Neutrophil (primary cell): ENCODE measurements around the gene SRSF4.

Experiments used
- H3K27ac ChIP-seq: fragments of 200-600 bp; sonication (generic); 2 replicates; pipeline ENCODE4 v1.5.1; 2016; ENCODE audit warnings: mild to moderate bottlenecking, moderate library complexity
- H3K27me3 ChIP-seq: fragments of 200-600 bp; sonication (generic); 2 replicates; pipeline ENCODE4 v1.6.0; 2016; ENCODE audit warnings: mild to moderate bottlenecking
- H3K36me3 ChIP-seq: fragments of 200-600 bp; sonication (generic); 2 replicates; pipeline ENCODE4 v1.5.1; 2017
- H3K4me1 ChIP-seq, 2 experiments: fragments of 200-600 bp in 1 of 2; sonication (generic) in 1 of 2; 1 replicate in 1 of 2; 2 replicates in 1 of 2; pipeline versions ENCODE4 v1.5.1 to v1.6.1; 2013 to 2016; ENCODE audit warnings: low read depth in 1 of 2, low read length in 1 of 2, mild to moderate bottlenecking in 1 of 2, moderate library complexity in 1 of 2; ENCODE audit not compliant: control insufficient read depth in 1 of 2, insufficient read depth in 1 of 2
- H3K4me3 ChIP-seq, 2 experiments: fragments of 200-600 bp in 1 of 2; sonication (generic) in 1 of 2; 1 replicate in 1 of 2; 2 replicates in 1 of 2; pipeline ENCODE4 v1.5.1; 2013 to 2016; ENCODE audit warnings: low read depth in 1 of 2, low read length in 1 of 2, mild to moderate bottlenecking in 1 of 2, moderate library complexity in 1 of 2
- H3K9me3 ChIP-seq: fragments of 200-600 bp; sonication (generic); 2 replicates; pipeline ENCODE4 v1.5.1; 2016
- CTCF ChIP-seq: fragments of 200-600 bp; sonication (generic); IDR thresholded peaks from 2 replicates; pipeline ENCODE4 v1.5.1; 2016; ENCODE audit warnings: antibody characterized with exemption

Gene SRSF4

GRCh38 chr1:29179641-29180184 lies 2.0 kb downstream of the SRSF4 start:
- no peaks in the 10 kb centered on the region for H3K27me3 ChIP-seq
- peak overlapping the region; percentile 76 to 100 for H3K4me3 ChIP-seq
- H3K9me3 ChIP-seq = no peaks in the 10 kb centered on the region
- peak overlapping the region; percentile 97 for H3K27ac ChIP-seq
- no peaks in the 10 kb centered on the region for H3K36me3 ChIP-seq
- peaks cover 50 to 54% of the 10 kb centered on the region in 2 experiments for H3K4me1 ChIP-seq
- no peak for TF ChIP-seq CTCF

DNA sequence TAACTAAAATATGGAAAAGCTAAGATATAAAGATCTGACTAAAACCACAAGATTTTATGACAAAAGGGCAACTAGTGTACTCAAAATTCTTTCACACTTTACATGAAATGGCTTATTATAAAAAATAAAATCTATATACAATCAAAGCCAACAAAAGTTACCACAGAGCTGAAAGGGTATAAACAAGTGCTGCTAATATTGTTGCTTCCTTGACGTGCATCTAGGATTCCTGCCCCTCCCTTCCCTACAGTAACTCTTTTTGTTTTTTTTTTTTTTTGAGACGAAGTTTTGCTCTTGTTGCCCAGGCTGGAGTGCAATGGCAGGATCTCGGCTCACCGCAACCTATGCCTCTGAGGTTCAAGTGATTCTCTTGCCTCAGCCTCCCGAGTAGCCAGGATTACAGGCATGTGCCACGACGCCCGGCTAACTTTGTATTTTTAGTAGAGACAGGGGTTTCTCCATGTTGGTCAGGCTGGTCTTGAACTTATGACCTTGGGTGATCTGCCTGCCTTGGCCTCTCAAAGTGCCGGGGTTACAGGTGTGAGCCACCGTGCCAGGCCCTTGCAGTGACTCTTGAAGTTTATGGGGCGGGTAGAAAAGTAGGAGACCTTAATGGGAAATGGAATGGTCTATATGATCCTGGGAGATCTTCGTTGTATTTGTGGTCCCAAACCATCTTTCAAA lies 4.5 kb downstream of the SRSF4 start:
- Histone ChIP-seq H3K36me3 (peaks cover 4% of the 10 kb centered on the region), H3K4me1 (peaks cover 40 to 44% of the 10 kb centered on the region in 2 experiments), H3K27ac (peak overlapping the region; percentile 97), H3K4me3 (no peak overlapping the region), H3K9me3 (no peaks in the 10 kb centered on the region), H3K27me3 (no peaks in the 10 kb centered on the region)
- no peak for TF ChIP-seq CTCF

- no peaks in the 10 kb centered on the region for H3K27me3 ChIP-seq
- peak overlapping the region; percentile 27 for H3K27ac ChIP-seq
- no peak overlapping the region for H3K4me3 ChIP-seq
- no peak for TF ChIP-seq CTCF
- no peaks in the 10 kb centered on the region for H3K9me3 ChIP-seq
- H3K36me3 ChIP-seq = peaks cover 4% of the 10 kb centered on the region
- H3K4me1 ChIP-seq = peaks cover 40 to 43% of the 10 kb centered on the region in 2 experiments
These were observed 5.1 kb downstream of the SRSF4 start for GRCh38 chr1:29176576-29176975.

DNA sequence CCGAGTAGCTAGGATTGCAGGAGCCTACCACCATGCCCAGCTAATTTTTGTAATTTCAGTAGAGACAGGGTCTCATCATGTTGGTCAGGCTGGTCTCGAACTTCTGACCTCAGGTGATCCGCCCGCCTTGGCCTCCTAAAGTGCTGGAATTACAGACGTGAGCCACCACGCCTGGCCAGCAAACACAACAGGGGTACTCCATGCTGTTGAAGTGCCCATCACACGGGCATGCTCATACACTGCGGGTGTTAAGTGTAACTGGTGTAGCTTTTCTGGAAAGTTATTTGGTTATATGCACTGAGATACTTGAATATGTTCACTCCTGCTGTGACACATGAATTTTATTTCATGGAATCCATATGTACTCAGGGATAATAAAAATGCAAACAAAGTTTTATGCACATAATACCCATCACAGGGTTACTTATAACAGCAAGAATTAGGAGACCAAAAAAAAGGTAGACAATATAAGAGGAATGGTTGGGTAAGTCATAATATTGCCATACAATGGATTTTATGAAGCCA lies 9.2 kb downstream of the SRSF4 start:
- Histone ChIP-seq H3K4me1 (peaks cover 4 to 5% of the 10 kb centered on the region in 2 experiments), H3K4me3 (no peak overlapping the region), H3K27me3 (no peaks in the 10 kb centered on the region), H3K27ac (no peak overlapping the region), H3K9me3 (no peaks in the 10 kb centered on the region), H3K36me3 (peaks cover 4% of the 10 kb centered on the region)
- no peak for TF ChIP-seq CTCF

DNA sequence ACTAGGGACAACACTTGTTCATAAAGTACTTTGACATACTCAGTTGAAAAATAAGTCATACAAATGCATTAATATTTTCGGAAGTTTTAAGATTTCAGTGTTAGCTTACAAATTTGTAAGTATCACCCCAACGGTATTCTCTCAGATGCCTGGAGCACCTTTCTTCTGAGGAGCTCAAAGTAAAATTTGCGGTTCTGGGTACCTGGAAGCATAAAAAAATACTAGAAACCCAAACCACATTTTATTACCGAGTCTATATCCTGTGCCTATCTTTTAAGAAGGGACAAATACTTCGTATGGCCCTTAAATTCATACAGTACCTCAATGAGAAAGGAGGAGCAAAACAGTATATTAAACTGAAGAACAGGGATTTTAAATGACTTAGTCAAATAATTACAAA lies 10.2 kb downstream of the SRSF4 start:
- Histone ChIP-seq H3K4me3 (no peak overlapping the region), H3K27ac (peak overlapping the region; percentile 9), H3K4me1 (no peaks in the 10 kb centered on the region), H3K36me3 (peaks cover 13% of the 10 kb centered on the region), H3K27me3 (no peaks in the 10 kb centered on the region), H3K9me3 (no peaks in the 10 kb centered on the region)
- no peak for TF ChIP-seq CTCF
